Airway epithelial cell (primary cell): Measurements from ENCODE around the gene SYCP2L. TPM values are rescaled to one million over a fixed set of nuclear protein-coding genes. Genes with fewer than 3 reads are reported as not detected.

ENCODE experiments used
- total RNA-seq: library from RNA; depleted of rRNA; stranded (reverse); fragments of >200 nt; gene quantifications from 2 replicates; pipeline ENCODE4 v1.2.3, GENCODE V29; 2015

Gene SYCP2L
- total RNA-seq = 0.33 and 0.35 TPM in 2 replicates

GRCh38 chr6:10886691-10887502 lies at the start of gene SYCP2L:
Gene SYCP2L (plus strand): TSS chr6:10887052. CDS start chr6:10887127, 75 bp downstream.

DNA sequence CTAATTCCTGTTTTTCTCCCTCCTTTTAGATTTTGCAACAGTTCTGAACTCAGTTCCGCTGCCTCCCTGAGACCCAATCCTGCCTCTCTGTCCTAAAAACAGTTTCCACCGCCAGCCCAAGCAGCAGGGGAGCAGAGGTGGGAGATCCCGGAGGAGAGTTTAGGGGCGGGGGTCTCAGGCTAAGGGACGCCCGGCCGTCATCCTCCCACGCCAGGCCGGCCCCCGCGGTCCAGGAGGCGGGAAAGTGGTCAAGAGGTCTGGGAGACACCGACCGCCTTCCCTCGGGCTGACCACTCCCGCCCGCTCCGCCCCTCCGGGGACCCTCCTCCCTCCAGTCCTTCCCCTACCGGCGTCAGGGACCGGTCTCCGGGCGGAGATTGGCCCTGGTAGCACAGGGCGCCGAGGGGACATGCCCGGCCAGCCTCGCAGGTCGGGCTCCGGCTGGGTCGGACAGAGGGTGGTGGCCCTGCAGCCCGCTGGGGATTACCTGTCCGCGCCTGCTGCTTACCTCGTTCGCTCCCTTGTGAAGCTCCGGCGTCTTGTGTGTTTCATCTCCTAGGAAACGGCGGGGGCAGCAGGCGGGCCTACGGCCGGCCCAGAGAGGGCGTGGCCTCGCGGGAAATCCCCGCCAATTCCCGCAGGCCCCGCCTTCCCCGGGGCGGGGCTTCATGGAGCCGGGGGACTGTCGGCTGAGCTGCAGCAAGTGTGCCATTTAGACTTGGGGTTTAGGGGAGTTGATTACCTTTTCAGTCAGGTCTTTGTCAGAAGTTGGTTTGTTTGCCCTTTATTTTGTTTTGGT lies 48.7 kb upstream of the SYCP2L start, which contains the start of gene MAK:
Gene MAK, minus strand, starts transcription at position 545 of the 799 bp plus-strand sequence. CDS start 7,891 bp downstream, outside the sequence.

Other genes starting within 250 kb of the SYCP2L start
- gene C6orf52, start 192.4 kb upstream of the SYCP2L start, total RNA-seq = 1.2 and 4.6 TPM in 2 replicates
- 19.0 and 20.2 TPM in 2 replicates for gene PAK1IP1, start 192.1 kb upstream of the SYCP2L start, total RNA-seq
- 124 and 147 TPM in 2 replicates for gene TMEM14C, start 164.0 kb upstream of the SYCP2L start, total RNA-seq
- 69.0 and 77.3 TPM in 2 replicates for gene TMEM14B, start 139.2 kb upstream of the SYCP2L start, total RNA-seq
- gene MAK, start 48.5 kb upstream of the SYCP2L start, total RNA-seq = 0.07 TPM in 1 of 2 replicates, not detected in the other
- gene GCM2, start 5.0 kb upstream of the SYCP2L start, total RNA-seq = not detected in 2 replicates
- under 0.01 TPM in 1 of 2 replicates, not detected in the other for gene ELOVL2, start 157.3 kb downstream of the SYCP2L start, total RNA-seq
- 6.0 and 8.7 TPM in 2 replicates for gene SMIM13, start 206.8 kb downstream of the SYCP2L start, total RNA-seq
- gene ERVFRD-1, start 224.7 kb downstream of the SYCP2L start, total RNA-seq = not detected in 2 replicates